HG02884 (cell line): ENCODE data around the gene FLRT1.

Source experiments
- ATAC-seq: cut with Tn5 transposase; IDR thresholded peaks from one replicate; pipeline ENCODE4 v1.9.1; 2021; ENCODE audit warnings: mild to moderate bottlenecking, moderate library complexity; ENCODE audit not compliant: unreplicated experiment

Gene FLRT1

GRCh38 chr11:64084146-64084950, 48.6 kb downstream of the FLRT1 start:
- ATAC-seq = no peak

- no peak for ATAC-seq
Measured at GRCh38 chr11:64084951-64085710, 49.4 kb downstream of the FLRT1 start.
